SK-N-SH treated with all-trans-retinoic acid at 6 μM for 48 hours (cell line): ENCODE results near the gene PIK3CB.
"Not testable (repeated sequence)": the region's sequence is repeated elsewhere in the genome, so short reads cannot be mapped to it uniquely, and the experiment has no call there.

Experiments
- ATAC-seq: fragments of 200-7000 bp; cut with Tn5 transposase; 3 replicates; pipeline ENCODE4 v1.9.1; 2020; ENCODE audit warnings: mild to moderate bottlenecking, moderate library complexity
- GLIS3 ChIP-seq: fragments of 250-450 bp; sonication (Bioruptor Pico); IDR thresholded peaks from 2 replicates; pipeline ENCODE4 v1.5.0; 2020; ENCODE audit warnings: mild to moderate bottlenecking, moderate library complexity
- ISL1 ChIP-seq: fragments of 250-450 bp; sonication (Bioruptor Pico); IDR thresholded peaks from 2 replicates; pipeline ENCODE4 v2.1.2; 2022; ENCODE audit warnings: mild to moderate bottlenecking, moderate library complexity
- ZNF70 ChIP-seq: fragments of 450-650 bp; formaldehyde crosslinking; IDR thresholded peaks from 2 replicates; pipeline ENCODE4 v1.5.0; 2020; ENCODE audit warnings: mild to moderate bottlenecking, moderate library complexity
- ZNF8 ChIP-seq: fragments of 450-650 bp; formaldehyde crosslinking; IDR thresholded peaks from 2 replicates; pipeline ENCODE4 v1.5.0; 2020; ENCODE audit warnings: mild to moderate bottlenecking, moderate library complexity

PIK3CB gene

GRCh38 chr3:138608322-138609135 is 226.2 kb downstream of the PIK3CB start, which contains the start of gene FAIM:
FAIM (plus strand) TSS chr3:138608771; CDS start chr3:138619727, 10,956 bp downstream.
- peak; percentile 39; the same call in 1 of the 2 replicates for TF ChIP-seq ZNF8
- 0 out of 2 replicates have a peak, but pooled peaks have one; percentile 4 for TF ChIP-seq ZNF70
- TF ChIP-seq GLIS3 (CRISPR knock-in tag): 0 out of 2 replicates have a peak, but pooled peaks have one; percentile 6
- no peak for TF ChIP-seq ISL1 (CRISPR knock-in tag)
- peak; percentile 89 for ATAC-seq

- ATAC-seq: not testable (repeated sequence)
Observed at GRCh38 chr3:138604106-138604595, 230.6 kb downstream of the PIK3CB start.
